ENCODE data around the gene OR2AK2. TPM values are rescaled to one million over a fixed set of nuclear protein-coding genes. Genes with fewer than 3 reads are reported as not detected.

OR2AK2 gene
- not detected for total RNA-seq

DNA sequence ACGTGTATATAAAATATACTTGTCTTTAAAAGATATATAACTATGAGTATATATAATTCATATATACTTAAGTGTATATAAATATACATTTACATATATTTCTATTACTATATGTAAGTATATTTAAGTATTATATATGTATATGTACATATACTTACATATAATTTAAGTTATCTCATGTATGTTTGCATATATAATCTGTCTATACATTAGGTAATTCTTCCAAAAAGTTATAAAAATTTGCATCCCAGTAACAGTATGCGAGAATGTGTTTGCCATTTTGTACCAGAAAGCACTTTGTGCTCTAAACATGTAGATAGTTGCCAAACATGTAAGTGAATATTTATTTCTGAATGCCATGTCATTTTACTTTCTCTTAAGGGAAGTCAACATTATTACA, at the start of gene OR2AK2:
Gene OR2AK2, plus strand, starts transcription at position 301 of the 400 bp plus-strand sequence. CDS start 144 bp downstream, outside the sequence.
- DNase-seq (ENCODE audit: extremely low spot score): no peak
- 83% methylated on average over 2 of the region's 2 CpGs for WGBS
- intact Hi-C loops (cut with DNase I): no loop called here
- Histone ChIP-seq H3K27me3 (no peaks in the 10 kb centered on the region), H3K27ac (replicated peaks in 1 of 4) (no peak within 1 kb of the TSS), H3K9me3 (no peaks in the 10 kb centered on the region), H3K36me3 (no peaks in the 10 kb centered on the region), H3K4me1 (no peaks in the 10 kb centered on the region), H3K4me3 (no peak within 1 kb of the TSS)
- TF ChIP-seq CTCF (IDR thresholded peaks at IDR 0.05): no peak
- TF ChIP-seq EP300 (IDR thresholded peaks at IDR 0.05): no peak
- no peak for TF ChIP-seq POLR2A (IDR thresholded peaks at IDR 0.05; ENCODE audit: low read depth)
- TF ChIP-seq POLR2AphosphoS5 (IDR thresholded peaks at IDR 0.05): no peak

GRCh38 chr1:247919952-247920351, 45.1 kb upstream of the OR2AK2 start, which contains the start of gene OR2T8:
TSS of gene OR2T8 (plus strand) at chr1:247920252. CDS start at chr1:247921018, 766 bp downstream.
- Histone ChIP-seq H3K36me3 (no peaks in the 10 kb centered on the region), H3K4me1 (no peaks in the 10 kb centered on the region), H3K9me3 (no peaks in the 10 kb centered on the region), H3K27ac (replicated peaks in 1 of 4) (no peak within 1 kb of the TSS), H3K27me3 (no peaks in the 10 kb centered on the region), H3K4me3 (no peak within 1 kb of the TSS)
- 75% methylated on average over 2 of the region's 2 CpGs for WGBS
- TF ChIP-seq POLR2A (IDR thresholded peaks at IDR 0.05; ENCODE audit: low read depth): no peak
- TF ChIP-seq EP300 (IDR thresholded peaks at IDR 0.05): no peak
- TF ChIP-seq POLR2AphosphoS5 (IDR thresholded peaks at IDR 0.05): no peak
- no peak for TF ChIP-seq CTCF (IDR thresholded peaks at IDR 0.05)
- intact Hi-C loops (cut with DNase I): no loop called here
- DNase-seq (ENCODE audit: extremely low spot score): no peak

- Histone ChIP-seq H3K9me3 (no peaks in the 10 kb centered on the region), H3K4me1 (no peaks in the 10 kb centered on the region), H3K4me3 (no peak overlapping the region), H3K27ac (replicated peaks in 1 of 4) (no peak overlapping the region), H3K36me3 (no peaks in the 10 kb centered on the region), H3K27me3 (no peaks in the 10 kb centered on the region)
- no peak for TF ChIP-seq CTCF (IDR thresholded peaks at IDR 0.05)
- TF ChIP-seq EP300 (IDR thresholded peaks at IDR 0.05): no peak
- no peak for TF ChIP-seq POLR2A (IDR thresholded peaks at IDR 0.05; ENCODE audit: low read depth)
- no peak for TF ChIP-seq POLR2AphosphoS5 (IDR thresholded peaks at IDR 0.05)
- intact Hi-C loops (cut with DNase I): no loop called here
- 66% methylated on average over 3 of the region's 3 CpGs for WGBS
- no peak for DNase-seq (ENCODE audit: extremely low spot score)
Observed at GRCh38 chr1:247923941-247924340, 41.1 kb upstream of the OR2AK2 start.

- TF ChIP-seq EP300 (IDR thresholded peaks at IDR 0.05) (no peak), POLR2AphosphoS5 (IDR thresholded peaks at IDR 0.05) (no peak), POLR2A (IDR thresholded peaks at IDR 0.05; ENCODE audit: low read depth) (no peak), CTCF (IDR thresholded peaks at IDR 0.05) (no peak)
- no peak within 1 kb of the TSS for H3K4me3 ChIP-seq
- intact Hi-C loops (cut with DNase I): no loop called here
- H3K4me1 ChIP-seq: no peaks in the 10 kb centered on the region
- DNase-seq (ENCODE audit: extremely low spot score): no peak
- H3K36me3 ChIP-seq: no peaks in the 10 kb centered on the region
- H3K9me3 ChIP-seq: no peaks in the 10 kb centered on the region
- H3K27ac ChIP-seq (replicated peaks in 1 of 4): no peak within 1 kb of the TSS
- WGBS: 83% methylated on average over 9 of the region's 9 CpGs
- no peaks in the 10 kb centered on the region for H3K27me3 ChIP-seq
Observed at GRCh38 chr1:247924868-247925267, 40.2 kb upstream of the OR2AK2 start, which contains the start of gene OR2AJ1. TSS of gene OR2AJ1 (plus strand) at chr1:247924889. CDS start at chr1:247933769, 8,880 bp downstream.

GRCh38 chr1:247933989-247934388, 31.0 kb upstream of the OR2AK2 start:
- DNase-seq (ENCODE audit: extremely low spot score): no peak
- no peak overlapping the region for H3K27ac ChIP-seq (replicated peaks in 1 of 4)
- WGBS: 91% methylated on average over 8 of the region's 8 CpGs
- H3K36me3 ChIP-seq: no peaks in the 10 kb centered on the region
- TF ChIP-seq CTCF (IDR thresholded peaks at IDR 0.05): no peak
- peaks cover 0 to 15% (median 0%) of the 10 kb centered on the region in 4 donors for H3K9me3 ChIP-seq
- intact Hi-C loops (cut with DNase I): no loop called here
- H3K4me1 ChIP-seq: no peaks in the 10 kb centered on the region
- H3K27me3 ChIP-seq: peaks cover 0 to 16% (median 8%) of the 10 kb centered on the region in 4 donors
- H3K4me3 ChIP-seq: no peak overlapping the region
